Vagina (tissue), 2 donors: ENCODE results near the gene CALML3. TPM values are rescaled to one million over a fixed set of nuclear protein-coding genes. Genes with fewer than 3 reads are reported as not detected.

ENCODE experiments used
- DNase-seq, 2 donors: peaks; one replicate each; pipeline ENCODE4 v3.0.0-alpha.2; 2017; ENCODE audit errors: extremely low spot score in 2 of 2
- H3K27ac ChIP-seq: fragments of 200-600 bp; sonication (generic); one replicate; pipeline ENCODE4 v1.5.1; 2019
- H3K27me3 ChIP-seq: fragments of 200-600 bp; sonication (generic); one replicate; pipeline ENCODE4 v1.5.1; 2019
- H3K36me3 ChIP-seq, 2 donors: fragments of 200-600 bp; sonication (generic); one replicate each; pipeline ENCODE4 v1.5.1; 2017 to 2019
- H3K4me1 ChIP-seq: fragments of 200-600 bp; sonication (generic); one replicate; pipeline ENCODE4 v1.5.1; 2019
- H3K4me3 ChIP-seq, 2 donors: fragments of 200-600 bp; sonication (generic); 1 replicate in 1 of 2; 2 replicates in 1 of 2; pipeline ENCODE4 v1.5.1; 2016 to 2019
- H3K9me3 ChIP-seq: fragments of 200-600 bp; sonication (generic); one replicate; pipeline ENCODE4 v1.5.1; 2019
- CTCF ChIP-seq, 3 experiments: fragments of 450-650 bp in 2 of 3; fragments of 200-600 bp in 1 of 3; sonication (generic) in 1 of 3; IDR thresholded peaks; one replicate each; pipeline ENCODE4 v1.5.1; 2017 to 2019; ENCODE audit warnings: antibody characterized with exemption in 3 of 3, mild to moderate bottlenecking in 2 of 3, moderate library complexity in 2 of 3
- POLR2A ChIP-seq, 2 donors: fragments of 450-650 bp; IDR thresholded peaks; one replicate each; pipeline ENCODE4 v1.6.1; 2017; ENCODE audit warnings: antibody characterized with exemption in 2 of 2, mild to moderate bottlenecking in 2 of 2, moderate library complexity in 2 of 2
- POLR2AphosphoS5 ChIP-seq, 2 donors: sonication (generic); formaldehyde crosslinking; IDR thresholded peaks; one replicate each; pipeline ENCODE4 v1.9.0; 2017; ENCODE audit warnings: antibody characterized with exemption in 2 of 2, mild to moderate bottlenecking in 2 of 2, low read depth in 1 of 2; ENCODE audit not compliant: insufficient read depth in 1 of 2
- intact Hi-C: fragments of 100-400 bp; cut with DNase I; formaldehyde crosslinking; loops from one replicate; pipeline ENCODE4 v1.15.1; 2023
- total RNA-seq: library from RNA; depleted of rRNA; stranded (reverse); fragments of >200 nt; gene quantifications from one replicate; pipeline ENCODE4 v1.2.3, GENCODE V29; 2016

Gene CALML3
- total RNA-seq, 1 donor from 2014 or later, result 50.6 TPM

- no peak for TF ChIP-seq CTCF (IDR thresholded peaks at IDR 0.05)
- TF ChIP-seq POLR2A (IDR thresholded peaks at IDR 0.05), result no peak
- TF ChIP-seq POLR2AphosphoS5 (IDR thresholded peaks at IDR 0.05; ENCODE audit: insufficient read depth in 1 of 2, low read depth in 1 of 2), result no peak
- no peaks in the 10 kb centered on the region for H3K27me3 ChIP-seq
- intact Hi-C loops, result no loop called here
- peaks cover 22% of the 10 kb centered on the region for H3K4me1 ChIP-seq
- DNase-seq, result no peak
- no peaks in the 10 kb centered on the region for H3K9me3 ChIP-seq
- no peaks in the 10 kb centered on the region for H3K36me3 ChIP-seq
- H3K4me3 ChIP-seq, result no peak overlapping the region
- no peak overlapping the region for H3K27ac ChIP-seq
These were observed 41.9 kb downstream of the CALML3 start for GRCh38 chr10:5566614-5567013.

- Histone ChIP-seq H3K9me3 (no peaks in the 10 kb centered on the region), H3K27ac (no peak overlapping the region), H3K27me3 (no peaks in the 10 kb centered on the region), H3K4me3 (no peak overlapping the region), H3K4me1 (peaks cover 28% of the 10 kb centered on the region), H3K36me3 (no peaks in the 10 kb centered on the region)
- DNase-seq, result no peak
- intact Hi-C loops, result no loop called here
- no peak for TF ChIP-seq POLR2A (IDR thresholded peaks at IDR 0.05)
- TF ChIP-seq CTCF (IDR thresholded peaks at IDR 0.05), result no peak
- no peak for TF ChIP-seq POLR2AphosphoS5 (IDR thresholded peaks at IDR 0.05; ENCODE audit: insufficient read depth in 1 of 2, low read depth in 1 of 2)
These were observed 42.7 kb downstream of the CALML3 start for GRCh38 chr10:5567477-5567876.

- H3K4me1 ChIP-seq, result peaks cover 32% of the 10 kb centered on the region
- H3K9me3 ChIP-seq, result no peaks in the 10 kb centered on the region
- H3K27ac ChIP-seq, result no peak overlapping the region
- no peak overlapping the region for H3K4me3 ChIP-seq
- TF ChIP-seq POLR2AphosphoS5 (IDR thresholded peaks at IDR 0.05; ENCODE audit: insufficient read depth in 1 of 2, low read depth in 1 of 2), result no peak
- TF ChIP-seq POLR2A (IDR thresholded peaks at IDR 0.05), result no peak
- TF ChIP-seq CTCF (IDR thresholded peaks at IDR 0.05), result no peak
- no peaks in the 10 kb centered on the region for H3K36me3 ChIP-seq
- no peak for DNase-seq
- intact Hi-C loops, result no loop called here
- H3K27me3 ChIP-seq, result no peaks in the 10 kb centered on the region
These were observed 44.2 kb downstream of the CALML3 start for GRCh38 chr10:5568984-5569383.

- no peaks in the 10 kb centered on the region for H3K27me3 ChIP-seq
- H3K9me3 ChIP-seq, result no peaks in the 10 kb centered on the region
- no peaks in the 10 kb centered on the region for H3K36me3 ChIP-seq
- intact Hi-C loops, result no loop called here
- TF ChIP-seq POLR2AphosphoS5 (IDR thresholded peaks at IDR 0.05; ENCODE audit: insufficient read depth in 1 of 2, low read depth in 1 of 2) (no peak), CTCF (IDR thresholded peaks at IDR 0.05) (no peak), POLR2A (IDR thresholded peaks at IDR 0.05) (no peak)
- H3K4me3 ChIP-seq, result no peak overlapping the region
- no peak for DNase-seq
- peaks cover 32% of the 10 kb centered on the region for H3K4me1 ChIP-seq
- no peak overlapping the region for H3K27ac ChIP-seq
These were observed 44.8 kb downstream of the CALML3 start for GRCh38 chr10:5569568-5569967.

- Histone ChIP-seq H3K4me1 (peaks cover 32% of the 10 kb centered on the region), H3K27ac (no peak overlapping the region), H3K27me3 (no peaks in the 10 kb centered on the region), H3K4me3 (no peak overlapping the region), H3K36me3 (no peaks in the 10 kb centered on the region), H3K9me3 (no peaks in the 10 kb centered on the region)
- TF ChIP-seq POLR2AphosphoS5 (IDR thresholded peaks at IDR 0.05; ENCODE audit: insufficient read depth in 1 of 2, low read depth in 1 of 2) (no peak), POLR2A (IDR thresholded peaks at IDR 0.05) (no peak), CTCF (IDR thresholded peaks at IDR 0.05) (no peak)
- intact Hi-C loops, result no loop called here
- no peak for DNase-seq
These were observed 45.4 kb downstream of the CALML3 start for GRCh38 chr10:5570007-5570655.
